ENCODE data around the gene C19orf44.

Gene C19orf44

DNA sequence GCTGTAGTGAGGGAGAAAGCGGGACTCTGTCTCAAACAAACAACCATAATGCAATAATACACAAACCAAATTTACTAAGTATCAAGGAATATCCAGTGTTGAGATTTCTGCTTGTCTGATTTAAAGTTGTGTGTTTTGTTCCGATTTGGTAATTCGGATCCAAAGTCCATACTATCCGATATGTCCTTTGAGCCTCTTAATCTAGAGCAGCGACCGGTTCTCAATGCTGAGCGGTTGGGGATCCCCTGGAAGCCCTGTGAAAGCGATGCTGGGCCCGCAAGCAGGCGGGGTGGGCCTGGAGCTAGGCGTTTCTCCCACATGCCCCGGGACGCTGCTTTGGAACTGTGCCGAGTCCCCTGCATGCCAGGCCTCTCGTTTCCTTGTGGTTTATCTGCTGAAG, 20.2 kb downstream of the C19orf44 start:
- DNase-seq (ENCODE audit: low read depth in 2 of 3, low spot score in 1 of 3), result no peak

DNA sequence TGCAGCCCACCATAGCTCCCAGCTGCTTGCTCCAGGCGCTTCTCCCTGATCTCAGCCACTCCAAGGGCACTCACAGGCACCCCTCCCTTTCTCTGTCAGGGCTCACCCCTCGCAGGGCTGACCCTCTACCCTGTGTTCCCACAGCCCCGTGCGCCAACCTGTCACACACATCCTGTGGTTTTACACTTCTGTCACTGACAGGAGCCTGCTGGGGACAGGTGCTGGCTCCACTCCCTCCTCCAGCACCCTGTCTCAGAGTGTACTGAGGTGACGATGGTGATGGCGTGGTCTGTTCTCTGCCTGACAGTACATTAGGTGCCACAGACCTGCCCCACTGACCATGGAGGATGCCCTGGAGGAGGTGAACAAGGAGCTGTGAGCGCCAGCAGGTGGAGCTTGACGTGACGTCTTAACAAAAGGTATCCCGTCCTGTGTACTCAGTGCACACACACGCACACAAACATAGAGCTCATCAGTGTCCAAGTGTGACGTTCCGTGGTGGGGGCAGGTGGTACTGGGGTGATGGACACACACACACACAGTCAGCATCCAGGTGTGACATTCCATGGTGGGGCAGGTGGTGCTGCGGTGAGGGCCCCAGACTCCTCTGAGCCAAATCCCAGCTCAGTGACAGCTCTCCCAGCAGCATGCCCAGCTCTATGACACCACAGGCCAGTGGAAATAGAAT, 20.9 kb downstream of the C19orf44 start:
- DNase-seq (ENCODE audit: low read depth in 2 of 3, low spot score in 1 of 3), result no peak

DNA sequence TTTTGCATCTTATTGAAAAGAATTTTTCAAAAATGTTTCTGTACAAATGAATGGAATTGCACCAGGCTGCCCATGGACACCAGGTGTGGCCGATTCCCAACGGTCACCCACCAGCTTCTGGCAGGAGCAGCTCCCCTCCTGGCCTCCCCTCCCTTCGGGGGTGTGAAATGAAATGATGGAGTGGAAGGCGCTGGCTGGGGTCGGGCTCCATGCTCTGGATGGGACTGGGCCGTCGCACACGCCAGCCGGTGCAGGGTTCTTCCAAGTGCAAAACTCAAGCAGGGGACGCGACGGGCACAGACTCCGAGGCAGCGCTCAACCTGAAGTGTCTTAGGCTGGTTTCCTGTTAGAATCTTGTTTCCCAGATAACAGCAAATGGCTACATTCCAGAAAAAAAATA, 21.9 kb downstream of the C19orf44 start:
- DNase-seq (ENCODE audit: low read depth in 2 of 3, low spot score in 1 of 3), result no peak

- DNase-seq (ENCODE audit: low read depth in 2 of 3, low spot score in 1 of 3), result no peak
Observed at GRCh38 chr19:16518483-16519229, 22.5 kb downstream of the C19orf44 start.

DNA sequence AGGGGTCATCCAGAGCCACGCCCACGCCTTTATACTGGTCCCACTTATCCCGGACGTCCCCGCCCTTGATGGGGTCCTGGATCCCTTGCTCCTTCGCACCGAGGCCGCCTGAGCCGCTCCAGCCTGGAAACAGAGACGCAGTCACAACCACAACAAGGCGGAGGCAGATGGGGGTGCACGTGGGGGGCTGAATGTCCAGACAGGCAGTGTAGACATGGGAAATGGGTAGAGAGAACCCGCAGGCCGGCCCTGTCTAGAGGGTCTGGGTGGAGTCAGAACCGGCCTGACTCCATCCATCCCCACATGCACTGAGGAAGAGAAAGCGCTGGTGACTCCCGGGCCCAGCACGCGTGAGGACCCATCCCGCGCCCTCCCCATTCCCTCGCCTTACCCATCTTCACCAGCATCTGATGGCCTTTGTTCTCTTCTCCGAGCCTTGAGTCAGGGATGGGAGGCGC, 23.1 kb downstream of the C19orf44 start:
- DNase-seq (ENCODE audit: low read depth in 2 of 3, low spot score in 1 of 3), result no peak

- no peak for DNase-seq (ENCODE audit: low read depth in 2 of 3, low spot score in 1 of 3)
Observed at GRCh38 chr19:16520074-16520973, 24.1 kb downstream of the C19orf44 start.

DNA sequence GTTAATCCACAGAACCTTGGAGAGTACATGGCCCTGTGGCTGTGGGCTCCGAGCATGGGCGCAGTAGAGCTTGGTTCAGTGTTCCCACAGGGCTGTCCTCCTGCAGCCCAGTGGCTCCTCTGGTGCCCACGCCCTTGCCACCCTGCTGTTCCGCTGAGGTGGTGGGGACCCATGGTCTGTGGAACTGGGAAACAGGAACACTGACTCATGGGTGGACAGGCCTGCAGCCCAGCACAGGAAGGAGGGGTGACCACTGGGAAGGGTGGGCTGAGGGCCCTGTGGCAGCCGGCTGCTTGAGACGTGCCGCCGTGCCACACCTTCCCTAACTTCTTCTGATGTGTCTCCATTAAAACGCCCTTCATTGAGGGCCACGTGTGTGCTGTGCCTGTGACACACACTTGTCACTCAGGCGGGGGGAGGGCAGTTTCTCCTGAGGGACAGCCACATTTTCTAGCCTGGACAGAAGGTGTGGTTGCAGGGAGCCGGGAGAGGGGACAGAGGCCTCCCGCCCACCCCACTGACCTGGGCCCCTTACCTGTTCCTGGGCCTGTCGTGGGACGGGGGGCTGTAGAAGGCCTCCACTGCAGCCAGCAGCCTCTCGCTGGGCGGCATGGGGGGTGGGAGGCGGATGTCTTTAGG, 24.9 kb downstream of the C19orf44 start:
- DNase-seq (ENCODE audit: low read depth in 2 of 3, low spot score in 1 of 3), result no peak

DNA sequence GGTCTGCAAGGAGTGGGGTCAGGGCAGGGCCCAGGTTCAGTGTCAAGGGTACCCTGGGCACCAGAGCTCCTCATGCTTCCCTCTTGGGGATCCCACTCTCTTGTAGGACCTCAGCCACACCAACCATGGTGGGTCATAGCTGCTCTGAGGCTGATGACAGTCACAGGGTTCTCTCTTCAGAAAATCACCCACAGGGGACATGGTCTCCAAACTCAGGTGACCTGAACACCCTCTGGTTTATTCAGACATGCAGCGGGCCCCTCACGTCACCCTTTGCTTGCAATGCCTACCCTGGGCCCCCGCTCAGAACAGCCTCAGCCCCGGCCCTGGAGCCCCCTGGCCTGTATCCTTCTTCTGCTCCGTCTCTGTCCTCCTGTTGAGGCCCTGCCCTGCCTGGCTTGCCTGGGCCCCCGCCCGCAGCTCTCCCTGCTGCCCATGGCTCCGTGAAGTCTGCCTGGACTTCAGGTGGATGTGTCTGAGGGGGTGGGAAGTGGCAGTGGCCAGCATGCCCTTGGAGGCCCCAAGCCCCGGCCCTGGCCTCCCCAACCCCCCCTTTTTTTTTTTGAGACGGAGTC, 25.6 kb downstream of the C19orf44 start:
- DNase-seq (ENCODE audit: low read depth in 2 of 3, low spot score in 1 of 3), result no peak

- no peak for DNase-seq (ENCODE audit: low read depth in 2 of 3, low spot score in 1 of 3)
Observed at GRCh38 chr19:16522559-16523377, 26.6 kb downstream of the C19orf44 start.

DNA sequence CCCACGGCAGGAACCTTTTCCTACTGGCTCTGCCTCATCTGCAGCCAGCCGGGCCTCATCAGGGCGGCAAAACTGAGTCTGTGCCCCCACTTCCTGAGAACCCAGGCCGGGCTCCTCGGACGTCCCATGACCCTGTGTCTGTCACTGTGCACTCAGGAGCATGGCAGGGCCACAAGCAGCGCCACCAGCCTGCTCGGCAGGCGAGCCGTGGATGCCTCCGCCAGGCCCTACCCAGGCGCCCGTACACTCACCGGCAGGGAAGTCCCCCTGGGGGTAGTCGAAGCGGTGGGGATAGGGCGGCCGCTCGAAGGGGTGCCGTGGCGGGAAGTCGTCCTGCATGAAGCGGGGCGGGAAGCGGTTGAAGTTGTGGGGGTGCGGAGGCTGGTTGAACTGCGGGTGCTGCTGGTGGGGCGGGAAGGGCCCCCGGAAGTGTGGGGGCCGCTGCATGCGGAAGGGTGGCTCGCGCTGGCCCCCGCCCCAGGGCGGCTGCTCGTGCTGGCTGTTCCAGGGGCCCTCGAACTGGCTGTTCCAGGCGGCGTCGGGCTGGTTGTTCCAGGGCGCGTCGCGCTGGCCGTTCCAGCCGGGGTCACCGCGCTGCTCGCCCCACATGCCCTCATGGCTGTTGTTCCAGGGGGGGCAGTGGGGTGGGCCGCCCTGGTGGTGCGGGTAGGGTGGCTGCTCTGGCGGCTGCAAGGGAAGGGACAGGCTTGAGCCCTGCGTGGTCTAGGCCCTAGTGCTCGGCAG, 29.0 kb downstream of the C19orf44 start:
- no peak for DNase-seq (ENCODE audit: low read depth in 2 of 3, low spot score in 1 of 3)

- DNase-seq (ENCODE audit: low read depth in 2 of 3, low spot score in 1 of 3), result no peak
Observed at GRCh38 chr19:16525751-16526481, 29.7 kb downstream of the C19orf44 start.

- no peak for DNase-seq (ENCODE audit: low read depth in 2 of 3, low spot score in 1 of 3)
Observed at GRCh38 chr19:16527334-16527935, 31.2 kb downstream of the C19orf44 start.

DNA sequence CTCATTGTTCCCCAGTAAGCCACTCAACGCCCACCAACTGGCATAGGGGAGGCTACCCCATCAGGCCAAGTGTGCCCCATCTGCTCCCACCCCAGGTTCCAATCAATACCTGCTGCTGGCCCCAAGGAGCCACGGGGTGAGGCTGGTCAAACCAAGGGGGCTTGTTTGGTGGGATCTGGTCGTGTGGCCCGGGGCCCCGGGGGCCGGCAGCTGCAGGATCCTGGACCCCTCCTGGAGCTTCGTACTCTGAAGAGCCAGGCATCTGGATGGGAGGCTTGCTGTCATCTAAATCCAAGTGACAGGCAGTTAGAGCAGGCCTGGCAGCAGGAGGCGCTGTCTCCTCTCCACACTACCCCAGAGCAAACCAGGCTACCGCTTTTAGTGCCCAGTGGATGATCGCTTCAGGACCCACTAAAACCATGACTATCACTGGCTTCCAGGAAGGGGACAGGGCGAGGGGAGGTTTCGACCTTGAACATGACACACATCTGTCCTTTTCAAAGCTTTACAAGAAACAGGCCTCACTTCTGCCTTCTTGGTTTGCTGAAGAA, 31.9 kb downstream of the C19orf44 start:
- DNase-seq (ENCODE audit: low read depth in 2 of 3, low spot score in 1 of 3), result peak; percentile 21 to 28 (median 22)

- DNase-seq (ENCODE audit: low read depth in 2 of 3, low spot score in 1 of 3), result no peak
Observed at GRCh38 chr19:16529466-16530144, 33.4 kb downstream of the C19orf44 start.

GRCh38 chr19:16530540-16531379, 34.6 kb downstream of the C19orf44 start:
- DNase-seq (ENCODE audit: low read depth in 2 of 3, low spot score in 1 of 3), result no peak

GRCh38 chr19:16531380-16531669, 35.1 kb downstream of the C19orf44 start:
- no peak for DNase-seq (ENCODE audit: low read depth in 2 of 3, low spot score in 1 of 3)

Measured in stimulated activated CD4-positive, alpha-beta T cell treated with anti-CD3 and anti-CD28 coated beads, Interleukin-12 subunit alpha, Interleukin-12 subunit beta, amount 100 ng/mL, for 48 hours (primary cell).